Fibroblast of the aortic adventitia (primary cell): Measurements from ENCODE around the gene NISCH. TPM values are rescaled to one million over a fixed set of nuclear protein-coding genes. Genes with fewer than 3 reads are reported as not detected.
A peak's percentile ranks its signal among the peaks of the same experiment; 100 is the strongest.

ENCODE experiments used
- DNase-seq: peaks from one replicate; pipeline ENCODE4 v3.0.0-alpha.2; 2010; ENCODE audit warnings: low read depth
- H3K4me3 ChIP-seq: 2 replicates; pipeline ENCODE4 v1.5.1; 2011; ENCODE audit warnings: low read depth, mild to moderate bottlenecking, control low read depth, low read length, moderate library complexity
- total RNA-seq: library from RNA; depleted of rRNA; stranded (reverse); fragments of >200 nt; gene quantifications from 2 replicates; pipeline ENCODE4 v1.2.3, GENCODE V29; 2012; ENCODE audit warnings: low replicate concordance
- TF ChIP-seq, protein P1 (sequence below): IDR thresholded peaks from 2 replicates; pipeline ENCODE4 v1.5.1; 2011; ENCODE audit warnings: mild to moderate bottlenecking, low read length, control low read depth, inconsistent platforms; ENCODE audit not compliant: insufficient read depth

The NISCH gene
- total RNA-seq, 1 donor, result 52.7 TPM

DNA sequence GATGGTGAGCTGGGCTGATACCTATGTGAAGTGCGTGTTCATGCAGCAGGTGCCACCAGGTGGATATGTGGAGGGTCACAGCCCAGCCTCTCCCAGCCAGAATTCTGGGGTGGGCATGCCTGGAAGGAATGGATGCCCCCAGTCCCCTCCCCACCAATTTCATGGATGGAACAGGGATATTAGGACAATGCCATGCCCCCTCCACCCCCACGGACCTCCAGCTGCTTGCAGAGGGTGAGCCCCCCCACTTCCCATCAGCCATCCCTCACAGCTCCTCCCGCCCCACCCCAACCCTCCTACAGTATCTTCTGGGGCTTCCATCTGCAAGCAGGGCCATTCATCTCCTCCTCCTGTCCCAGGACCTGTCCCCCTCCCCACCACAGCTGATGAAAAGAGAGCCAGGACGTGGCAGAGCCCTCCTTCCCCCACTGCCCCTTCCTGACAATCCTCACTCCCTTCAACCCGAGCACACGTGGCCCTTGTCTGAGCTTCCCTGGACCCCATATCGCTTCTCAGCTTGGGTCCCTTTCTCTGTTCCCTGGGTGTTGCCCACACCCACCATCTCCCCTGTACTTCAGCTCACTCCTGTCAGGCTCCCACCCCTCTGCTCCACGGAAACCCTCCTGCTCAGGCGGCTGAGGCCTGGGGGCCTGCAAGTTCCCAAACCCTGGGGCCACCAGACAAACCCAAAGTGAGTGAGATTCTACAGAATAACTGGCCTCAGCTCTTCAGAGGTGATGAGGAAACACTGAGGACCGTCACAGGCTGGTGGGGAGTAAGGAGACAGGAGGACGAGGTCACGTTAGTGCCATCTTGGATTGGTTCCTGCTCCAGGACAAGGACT, 7.7 kb upstream of the NISCH start:
- no peak overlapping the region for H3K4me3 ChIP-seq
- TF ChIP-seq, protein P1, sequence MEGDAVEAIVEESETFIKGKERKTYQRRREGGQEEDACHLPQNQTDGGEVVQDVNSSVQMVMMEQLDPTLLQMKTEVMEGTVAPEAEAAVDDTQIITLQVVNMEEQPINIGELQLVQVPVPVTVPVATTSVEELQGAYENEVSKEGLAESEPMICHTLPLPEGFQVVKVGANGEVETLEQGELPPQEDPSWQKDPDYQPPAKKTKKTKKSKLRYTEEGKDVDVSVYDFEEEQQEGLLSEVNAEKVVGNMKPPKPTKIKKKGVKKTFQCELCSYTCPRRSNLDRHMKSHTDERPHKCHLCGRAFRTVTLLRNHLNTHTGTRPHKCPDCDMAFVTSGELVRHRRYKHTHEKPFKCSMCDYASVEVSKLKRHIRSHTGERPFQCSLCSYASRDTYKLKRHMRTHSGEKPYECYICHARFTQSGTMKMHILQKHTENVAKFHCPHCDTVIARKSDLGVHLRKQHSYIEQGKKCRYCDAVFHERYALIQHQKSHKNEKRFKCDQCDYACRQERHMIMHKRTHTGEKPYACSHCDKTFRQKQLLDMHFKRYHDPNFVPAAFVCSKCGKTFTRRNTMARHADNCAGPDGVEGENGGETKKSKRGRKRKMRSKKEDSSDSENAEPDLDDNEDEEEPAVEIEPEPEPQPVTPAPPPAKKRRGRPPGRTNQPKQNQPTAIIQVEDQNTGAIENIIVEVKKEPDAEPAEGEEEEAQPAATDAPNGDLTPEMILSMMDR, result no peak
- DNase-seq, result no peak

GRCh38 chr3:52450489-52451236, 4.7 kb upstream of the NISCH start:
- DNase-seq, result no peak
- no peak overlapping the region for H3K4me3 ChIP-seq
- TF ChIP-seq, protein P1, result no peak

DNA sequence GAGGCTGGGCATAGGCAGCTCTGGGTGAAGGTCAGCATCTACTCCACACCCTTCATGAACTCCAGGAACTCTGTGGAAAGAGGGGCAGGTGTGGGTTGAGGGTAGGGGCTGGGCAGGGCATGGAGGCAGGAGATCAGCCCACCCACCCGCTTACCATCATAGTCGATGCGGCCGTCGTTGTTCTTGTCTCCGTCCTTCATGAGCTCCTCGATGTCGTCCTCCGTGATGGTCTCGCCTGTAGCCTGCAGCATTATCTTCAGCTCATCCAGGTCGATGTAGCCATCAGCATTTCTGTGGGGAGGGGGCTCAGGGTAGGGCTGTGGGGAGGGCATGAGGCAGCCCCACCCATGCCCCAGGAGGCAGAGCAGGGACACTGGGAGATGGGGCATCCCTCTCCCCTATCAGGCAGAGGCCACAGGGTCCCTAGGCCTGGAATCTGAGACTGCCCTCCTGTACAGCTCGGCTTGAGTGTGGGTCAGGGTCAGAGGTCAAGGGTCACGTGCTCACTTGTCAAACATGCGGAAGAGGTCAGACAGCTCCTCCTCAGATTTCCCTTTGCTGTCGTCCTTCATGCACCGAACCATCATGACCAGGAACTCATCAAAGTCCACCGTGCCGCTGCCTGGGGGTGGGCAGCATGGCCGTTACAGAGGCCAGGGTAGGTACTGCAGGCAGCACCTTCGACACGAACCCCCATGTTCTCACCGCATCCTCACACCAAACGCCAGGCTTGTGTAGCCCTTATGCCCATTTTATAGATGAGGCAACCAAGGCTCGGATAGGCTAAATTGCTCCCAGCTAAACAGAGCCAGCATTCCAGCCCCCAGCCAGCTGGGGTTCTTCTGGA, 3.9 kb upstream of the NISCH start:
- no peak for DNase-seq
- no peak overlapping the region for H3K4me3 ChIP-seq
- TF ChIP-seq, protein P1, result peak; percentile 25

GRCh38 chr3:52452126-52452525, 3.3 kb upstream of the NISCH start:
- no peak for DNase-seq
- TF ChIP-seq, protein P1, result no peak
- no peak overlapping the region for H3K4me3 ChIP-seq

GRCh38 chr3:52452570-52453221, 2.7 kb upstream of the NISCH start:
- TF ChIP-seq, protein P1, result no peak
- no peak overlapping the region for H3K4me3 ChIP-seq
- no peak for DNase-seq
